ENCODE results near the gene GTF2F1.
"Not testable (repeated sequence)": the region's sequence is repeated elsewhere in the genome, so short reads cannot be mapped to it uniquely, and the experiment has no call there.

The GTF2F1 gene

GRCh38 chr19:6418562-6418932, 25.6 kb upstream of the GTF2F1 start:
- in situ Hi-C loops (cut with MboI; ENCODE audit: low sequenced_read_pairs) = no loop called here

GRCh38 chr19:6417713-6418561, 25.0 kb upstream of the GTF2F1 start:
- in situ Hi-C loops (cut with MboI; ENCODE audit: low sequenced_read_pairs) = no loop called here

GRCh38 chr19:6416658-6417405, 23.9 kb upstream of the GTF2F1 start:
- in situ Hi-C loops (cut with MboI; ENCODE audit: low sequenced_read_pairs) = no loop called here

- in situ Hi-C loops (cut with MboI; ENCODE audit: low sequenced_read_pairs) = no loop called here
These were observed 22.7 kb upstream of the GTF2F1 start for GRCh38 chr19:6415591-6416190.

- in situ Hi-C loops (cut with MboI; ENCODE audit: low sequenced_read_pairs) = no loop called here
These were observed 22.0 kb upstream of the GTF2F1 start for GRCh38 chr19:6414793-6415590.

- in situ Hi-C loops (cut with MboI; ENCODE audit: low sequenced_read_pairs) = no loop called here
These were observed 21.0 kb upstream of the GTF2F1 start for GRCh38 chr19:6413721-6414643.

GRCh38 chr19:6413291-6413690, 20.3 kb upstream of the GTF2F1 start:
- in situ Hi-C loops (cut with MboI; ENCODE audit: low sequenced_read_pairs) = no loop called here

- in situ Hi-C loops (cut with MboI; ENCODE audit: low sequenced_read_pairs) = no loop called here
These were observed 19.6 kb upstream of the GTF2F1 start for GRCh38 chr19:6412447-6413091.

GRCh38 chr19:6412061-6412446, 19.1 kb upstream of the GTF2F1 start:
- in situ Hi-C loops (cut with MboI; ENCODE audit: low sequenced_read_pairs) = no loop called here

GRCh38 chr19:6409346-6409745, 16.4 kb upstream of the GTF2F1 start:
- in situ Hi-C loops (cut with MboI; ENCODE audit: low sequenced_read_pairs) = no loop called here

- in situ Hi-C loops (cut with MboI; ENCODE audit: low sequenced_read_pairs) = no loop called here
These were observed 13.4 kb upstream of the GTF2F1 start for GRCh38 chr19:6406401-6406800.

GRCh38 chr19:6402837-6403608, 10.1 kb upstream of the GTF2F1 start:
- in situ Hi-C loops (cut with MboI; ENCODE audit: low sequenced_read_pairs) = no loop called here

GRCh38 chr19:6402058-6402457, 9.1 kb upstream of the GTF2F1 start:
- in situ Hi-C loops (cut with MboI; ENCODE audit: low sequenced_read_pairs) = no loop called here

- in situ Hi-C loops (cut with MboI; ENCODE audit: low sequenced_read_pairs) = not testable (repeated sequence)
These were observed 7.3 kb upstream of the GTF2F1 start for GRCh38 chr19:6400062-6400944.

- in situ Hi-C loops (cut with MboI; ENCODE audit: low sequenced_read_pairs) = no loop called here
These were observed 3.3 kb upstream of the GTF2F1 start for GRCh38 chr19:6396305-6396704.

- in situ Hi-C loops (cut with MboI; ENCODE audit: low sequenced_read_pairs) = no loop called here
These were observed 1.9 kb upstream of the GTF2F1 start for GRCh38 chr19:6394831-6395230.

- in situ Hi-C loops (cut with MboI; ENCODE audit: low sequenced_read_pairs) = no loop called here
These were observed 1.0 kb upstream of the GTF2F1 start for GRCh38 chr19:6393983-6394412.
